GM23338 (cell line): ENCODE data around the gene TIMMDC1. TPM values are rescaled to one million over a fixed set of nuclear protein-coding genes. Genes with fewer than 3 reads are reported as not detected.

Experiments used
- ATAC-seq: fragments of 200-7000 bp; cut with Tn5 transposase; 3 replicates; pipeline ENCODE4 v1.9.1; 2020
- DNase-seq: peaks from one replicate; pipeline ENCODE4 v3.0.0-alpha.2; 2015; ENCODE audit warnings: low spot score
- H2AFZ ChIP-seq: fragments of 200-600 bp; sonication (generic); 2 replicates; pipeline ENCODE4 v1.8.0; 2016; ENCODE audit warnings: antibody characterized with exemption, mild to moderate bottlenecking, moderate library complexity
- H3F3A ChIP-seq: fragments of 200-600 bp; sonication (generic); replicated peaks from 2 replicates; pipeline ENCODE4 v1.8.0; 2017; ENCODE audit warnings: antibody characterized with exemption, mixed run types, low read depth
- H3K27ac ChIP-seq: fragments of 200-600 bp; sonication (generic); 2 replicates; pipeline ENCODE4 v1.6.1; 2016; ENCODE audit warnings: low read depth
- H3K27me3 ChIP-seq: fragments of 200-600 bp; sonication (generic); 2 replicates; pipeline ENCODE4 v1.8.0; 2016; ENCODE audit warnings: mild to moderate bottlenecking, mixed run types, moderate library complexity; ENCODE audit not compliant: insufficient read depth
- H3K36me3 ChIP-seq: fragments of 200-600 bp; sonication (generic); 2 replicates; pipeline ENCODE4 v1.8.0; 2016; ENCODE audit warnings: mild to moderate bottlenecking; ENCODE audit not compliant: insufficient read depth
- H3K4me1 ChIP-seq: fragments of 200-600 bp; sonication (generic); 2 replicates; pipeline ENCODE4 v1.8.0; 2016; ENCODE audit warnings: mild to moderate bottlenecking, moderate library complexity; ENCODE audit not compliant: insufficient read depth
- H3K4me2 ChIP-seq: fragments of 200-600 bp; sonication (generic); 2 replicates; pipeline ENCODE4 v1.7.1; 2017; ENCODE audit warnings: mixed run types
- H3K4me3 ChIP-seq: fragments of 200-600 bp; sonication (generic); 2 replicates; pipeline ENCODE4 v1.6.1; 2016; ENCODE audit warnings: mixed run types
- H3K79me2 ChIP-seq: fragments of 200-600 bp; sonication (generic); replicated peaks from 2 replicates; pipeline ENCODE4 v1.8.0; 2017; ENCODE audit warnings: mild to moderate bottlenecking; ENCODE audit not compliant: insufficient read depth
- H3K9me2 ChIP-seq: fragments of 200-600 bp; sonication (generic); 2 replicates; pipeline ENCODE4 v1.8.0; 2017; ENCODE audit not compliant: insufficient read depth
- H4K20me1 ChIP-seq: fragments of 200-600 bp; sonication (generic); replicated peaks from 2 replicates; pipeline ENCODE4 v1.8.0; 2017; ENCODE audit warnings: mild to moderate bottlenecking; ENCODE audit not compliant: insufficient read depth
- H3K27ac Mint-ChIP-seq: 2 replicates; pipeline ENCODE4 v1.8.0; 2020; ENCODE audit warnings: inconsistent platforms, mild to moderate bottlenecking, moderate library complexity, mixed read lengths
- H3K27me3 Mint-ChIP-seq: 3 replicates; pipeline ENCODE4 v1.8.0; 2022; ENCODE audit warnings: low read depth, mild to moderate bottlenecking, moderate library complexity, mixed read lengths, inconsistent platforms; ENCODE audit not compliant: insufficient read depth, poor library complexity
- H3K36me3 Mint-ChIP-seq: 3 replicates; pipeline ENCODE4 v1.8.0; 2021; ENCODE audit warnings: low read depth, mild to moderate bottlenecking, inconsistent platforms, moderate library complexity, mixed read lengths
- H3K4me1 Mint-ChIP-seq: 3 replicates; pipeline ENCODE4 v1.8.0; 2020; ENCODE audit warnings: mild to moderate bottlenecking, inconsistent platforms, mixed read lengths
- H3K4me3 Mint-ChIP-seq: 3 replicates; pipeline ENCODE4 v1.8.0; 2021; ENCODE audit warnings: moderate library complexity, mild to moderate bottlenecking, inconsistent platforms, mixed read lengths
- H3K9me3 Mint-ChIP-seq: 3 replicates; pipeline ENCODE4 v1.8.0; 2020; ENCODE audit warnings: moderate library complexity, mild to moderate bottlenecking, inconsistent platforms, mixed read lengths
- CREB1 ChIP-seq: fragments of 250-450 bp; sonication (Bioruptor Pico); IDR thresholded peaks from 2 replicates; pipeline ENCODE4 v1.5.0; 2020; ENCODE audit warnings: low read depth, mild to moderate bottlenecking, moderate library complexity
- CTCF ChIP-seq, 2 experiments: fragments of 200-600 bp in 1 of 2; sonication (generic) in 1 of 2; conservative IDR thresholded peaks; 2 replicates each; pipeline versions ENCODE4 v1.5.1 to v1.6.1; 2016 to 2017; ENCODE audit warnings: antibody characterized with exemption in 2 of 2, low read depth in 2 of 2, mild to moderate bottlenecking in 2 of 2, moderate library complexity in 1 of 2
- ETS1 ChIP-seq: IDR thresholded peaks from 2 replicates; pipeline ENCODE4 v1.6.1; 2016; ENCODE audit warnings: antibody characterized with exemption
- EZH2phosphoT487 ChIP-seq: fragments of 200-600 bp; sonication (generic); IDR thresholded peaks from one replicate; pipeline ENCODE4 v1.8.1; 2018; ENCODE audit warnings: antibody characterized with exemption; ENCODE audit not compliant: unreplicated experiment
- JUNB ChIP-seq: IDR thresholded peaks from one replicate; pipeline ENCODE4 v1.6.1; 2016; ENCODE audit warnings: antibody characterized with exemption; ENCODE audit not compliant: unreplicated experiment
- NANOG ChIP-seq: IDR thresholded peaks from 2 replicates; pipeline ENCODE4 v1.6.1; 2016; ENCODE audit warnings: antibody characterized with exemption, borderline replicate concordance
- POLR2AphosphoS5 ChIP-seq: IDR thresholded peaks from 2 replicates; pipeline ENCODE4 v1.6.1; 2016; ENCODE audit warnings: antibody characterized with exemption, low read depth
- STAT1 ChIP-seq: IDR thresholded peaks from one replicate; pipeline ENCODE4 v1.6.1; 2016; ENCODE audit warnings: antibody characterized with exemption; ENCODE audit not compliant: unreplicated experiment
- ZNF114 ChIP-seq: fragments of 250-450 bp; sonication (Bioruptor Pico); IDR thresholded peaks from 2 replicates; pipeline ENCODE4 v1.5.0; 2020; ENCODE audit warnings: mild to moderate bottlenecking, moderate library complexity
- polyA plus RNA-seq: library from polyadenylated mRNA; unstranded; fragments of >200 nt; fragmentation: Nextera tagmentation; extraction: Ambion mirVana; gene quantifications from 2 replicates; pipeline ENCODE4 v1.2.1, GENCODE V29; 2016
- total RNA-seq: library from RNA; depleted of rRNA; stranded (reverse); fragments of >200 nt; shearing (Covaris generic); gene quantifications from 2 replicates; pipeline ENCODE4 v1.2.3, GENCODE V29; 2014
- TF ChIP-seq, protein P1 (sequence below): IDR thresholded peaks from one replicate; pipeline ENCODE4 v1.6.1; 2018; ENCODE audit warnings: antibody characterized with exemption; ENCODE audit not compliant: unreplicated experiment
- TF ChIP-seq, protein P2 (sequence below): fragments of 250-450 bp; sonication (Bioruptor Pico); IDR thresholded peaks from 2 replicates; pipeline ENCODE4 v1.5.0; 2020; ENCODE audit warnings: mild to moderate bottlenecking, moderate library complexity

TIMMDC1 gene
- total and polyA plus RNA-seq, 2 experiments from 2014 or later = 62.2 to 105 TPM

- Histone ChIP-seq H3K9me2 (no peaks in the 10 kb centered on the region), H3K4me3 (no peak overlapping the region), H3K27me3 (no peaks in the 10 kb centered on the region), H3K36me3 (peaks cover 47% of the 10 kb centered on the region), H3K4me1 (no peaks in the 10 kb centered on the region), H3K27ac (no peak overlapping the region), H3K4me2 (no peak overlapping the region), H2AFZ (no peak overlapping the region), H3F3A (no peaks in the 10 kb centered on the region), H3K79me2 (peaks cover 4% of the 10 kb centered on the region; the same call in 1 of the 2 replicates), H4K20me1 (peaks cover 14% of the 10 kb centered on the region)
- Mint-ChIP-seq H3K4me3 (no peak overlapping the region), H3K36me3 (peaks cover 64% of the 10 kb centered on the region), H3K9me3 (no peaks in the 10 kb centered on the region), H3K4me1 (no peaks in the 10 kb centered on the region), H3K27ac (no peak overlapping the region), H3K27me3 (no peaks in the 10 kb centered on the region)
- TF ChIP-seq EZH2phosphoT487 = no peak
- TF ChIP-seq, protein P1, sequence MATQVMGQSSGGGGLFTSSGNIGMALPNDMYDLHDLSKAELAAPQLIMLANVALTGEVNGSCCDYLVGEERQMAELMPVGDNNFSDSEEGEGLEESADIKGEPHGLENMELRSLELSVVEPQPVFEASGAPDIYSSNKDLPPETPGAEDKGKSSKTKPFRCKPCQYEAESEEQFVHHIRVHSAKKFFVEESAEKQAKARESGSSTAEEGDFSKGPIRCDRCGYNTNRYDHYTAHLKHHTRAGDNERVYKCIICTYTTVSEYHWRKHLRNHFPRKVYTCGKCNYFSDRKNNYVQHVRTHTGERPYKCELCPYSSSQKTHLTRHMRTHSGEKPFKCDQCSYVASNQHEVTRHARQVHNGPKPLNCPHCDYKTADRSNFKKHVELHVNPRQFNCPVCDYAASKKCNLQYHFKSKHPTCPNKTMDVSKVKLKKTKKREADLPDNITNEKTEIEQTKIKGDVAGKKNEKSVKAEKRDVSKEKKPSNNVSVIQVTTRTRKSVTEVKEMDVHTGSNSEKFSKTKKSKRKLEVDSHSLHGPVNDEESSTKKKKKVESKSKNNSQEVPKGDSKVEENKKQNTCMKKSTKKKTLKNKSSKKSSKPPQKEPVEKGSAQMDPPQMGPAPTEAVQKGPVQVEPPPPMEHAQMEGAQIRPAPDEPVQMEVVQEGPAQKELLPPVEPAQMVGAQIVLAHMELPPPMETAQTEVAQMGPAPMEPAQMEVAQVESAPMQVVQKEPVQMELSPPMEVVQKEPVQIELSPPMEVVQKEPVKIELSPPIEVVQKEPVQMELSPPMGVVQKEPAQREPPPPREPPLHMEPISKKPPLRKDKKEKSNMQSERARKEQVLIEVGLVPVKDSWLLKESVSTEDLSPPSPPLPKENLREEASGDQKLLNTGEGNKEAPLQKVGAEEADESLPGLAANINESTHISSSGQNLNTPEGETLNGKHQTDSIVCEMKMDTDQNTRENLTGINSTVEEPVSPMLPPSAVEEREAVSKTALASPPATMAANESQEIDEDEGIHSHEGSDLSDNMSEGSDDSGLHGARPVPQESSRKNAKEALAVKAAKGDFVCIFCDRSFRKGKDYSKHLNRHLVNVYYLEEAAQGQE = no peak
- TF ChIP-seq ZNF114 (CRISPR knock-in tag) = no peak
- TF ChIP-seq POLR2AphosphoS5 = no peak
- TF ChIP-seq, protein P2, sequence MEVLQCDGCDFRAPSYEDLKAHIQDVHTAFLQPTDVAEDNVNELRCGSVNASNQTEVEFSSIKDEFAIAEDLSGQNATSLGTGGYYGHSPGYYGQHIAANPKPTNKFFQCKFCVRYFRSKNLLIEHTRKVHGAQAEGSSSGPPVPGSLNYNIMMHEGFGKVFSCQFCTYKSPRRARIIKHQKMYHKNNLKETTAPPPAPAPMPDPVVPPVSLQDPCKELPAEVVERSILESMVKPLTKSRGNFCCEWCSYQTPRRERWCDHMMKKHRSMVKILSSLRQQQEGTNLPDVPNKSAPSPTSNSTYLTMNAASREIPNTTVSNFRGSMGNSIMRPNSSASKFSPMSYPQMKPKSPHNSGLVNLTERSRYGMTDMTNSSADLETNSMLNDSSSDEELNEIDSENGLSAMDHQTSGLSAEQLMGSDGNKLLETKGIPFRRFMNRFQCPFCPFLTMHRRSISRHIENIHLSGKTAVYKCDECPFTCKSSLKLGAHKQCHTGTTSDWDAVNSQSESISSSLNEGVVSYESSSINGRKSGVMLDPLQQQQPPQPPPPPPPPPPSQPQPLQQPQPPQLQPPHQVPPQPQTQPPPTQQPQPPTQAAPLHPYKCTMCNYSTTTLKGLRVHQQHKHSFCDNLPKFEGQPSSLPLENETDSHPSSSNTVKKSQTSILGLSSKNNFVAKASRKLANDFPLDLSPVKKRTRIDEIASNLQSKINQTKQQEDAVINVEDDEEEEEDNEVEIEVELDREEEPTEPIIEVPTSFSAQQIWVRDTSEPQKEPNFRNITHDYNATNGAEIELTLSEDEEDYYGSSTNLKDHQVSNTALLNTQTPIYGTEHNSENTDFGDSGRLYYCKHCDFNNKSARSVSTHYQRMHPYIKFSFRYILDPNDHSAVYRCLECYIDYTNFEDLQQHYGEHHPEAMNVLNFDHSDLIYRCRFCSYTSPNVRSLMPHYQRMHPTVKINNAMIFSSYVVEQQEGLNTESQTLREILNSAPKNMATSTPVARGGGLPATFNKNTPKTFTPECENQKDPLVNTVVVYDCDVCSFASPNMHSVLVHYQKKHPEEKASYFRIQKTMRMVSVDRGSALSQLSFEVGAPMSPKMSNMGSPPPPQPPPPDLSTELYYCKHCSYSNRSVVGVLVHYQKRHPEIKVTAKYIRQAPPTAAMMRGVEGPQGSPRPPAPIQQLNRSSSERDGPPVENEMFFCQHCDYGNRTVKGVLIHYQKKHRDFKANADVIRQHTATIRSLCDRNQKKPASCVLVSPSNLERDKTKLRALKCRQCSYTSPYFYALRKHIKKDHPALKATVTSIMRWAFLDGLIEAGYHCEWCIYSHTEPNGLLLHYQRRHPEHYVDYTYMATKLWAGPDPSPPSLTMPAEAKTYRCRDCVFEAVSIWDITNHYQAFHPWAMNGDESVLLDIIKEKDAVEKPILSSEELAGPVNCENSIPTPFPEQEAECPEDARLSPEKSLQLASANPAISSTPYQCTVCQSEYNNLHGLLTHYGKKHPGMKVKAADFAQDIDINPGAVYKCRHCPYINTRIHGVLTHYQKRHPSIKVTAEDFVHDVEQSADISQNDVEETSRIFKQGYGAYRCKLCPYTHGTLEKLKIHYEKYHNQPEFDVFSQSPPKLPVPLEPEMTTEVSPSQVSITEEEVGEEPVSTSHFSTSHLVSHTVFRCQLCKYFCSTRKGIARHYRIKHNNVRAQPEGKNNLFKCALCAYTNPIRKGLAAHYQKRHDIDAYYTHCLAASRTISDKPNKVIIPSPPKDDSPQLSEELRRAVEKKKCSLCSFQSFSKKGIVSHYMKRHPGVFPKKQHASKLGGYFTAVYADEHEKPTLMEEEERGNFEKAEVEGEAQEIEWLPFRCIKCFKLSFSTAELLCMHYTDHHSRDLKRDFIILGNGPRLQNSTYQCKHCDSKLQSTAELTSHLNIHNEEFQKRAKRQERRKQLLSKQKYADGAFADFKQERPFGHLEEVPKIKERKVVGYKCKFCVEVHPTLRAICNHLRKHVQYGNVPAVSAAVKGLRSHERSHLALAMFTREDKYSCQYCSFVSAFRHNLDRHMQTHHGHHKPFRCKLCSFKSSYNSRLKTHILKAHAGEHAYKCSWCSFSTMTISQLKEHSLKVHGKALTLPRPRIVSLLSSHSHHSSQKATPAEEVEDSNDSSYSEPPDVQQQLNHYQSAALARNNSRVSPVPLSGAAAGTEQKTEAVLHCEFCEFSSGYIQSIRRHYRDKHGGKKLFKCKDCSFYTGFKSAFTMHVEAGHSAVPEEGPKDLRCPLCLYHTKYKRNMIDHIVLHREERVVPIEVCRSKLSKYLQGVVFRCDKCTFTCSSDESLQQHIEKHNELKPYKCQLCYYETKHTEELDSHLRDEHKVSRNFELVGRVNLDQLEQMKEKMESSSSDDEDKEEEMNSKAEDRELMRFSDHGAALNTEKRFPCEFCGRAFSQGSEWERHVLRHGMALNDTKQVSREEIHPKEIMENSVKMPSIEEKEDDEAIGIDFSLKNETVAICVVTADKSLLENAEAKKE = no peak
- no peak for TF ChIP-seq CREB1 (CRISPR knock-in tag)
- no peak for TF ChIP-seq CTCF (conservative IDR thresholded peaks at IDR 0.05; ENCODE audit: low read depth in 2 of 2)
- no peak for TF ChIP-seq ETS1
- TF ChIP-seq STAT1 = no peak
- no peak for TF ChIP-seq JUNB
- no peak for TF ChIP-seq NANOG
- DNase-seq = no peak
- no peak for ATAC-seq
Measured at GRCh38 chr3:119453822-119454221, 44.5 kb upstream of the TIMMDC1 start.
